Chondrocyte (in vitro differentiated cells): ENCODE measurements around the gene RASAL1. TPM values are rescaled to one million over a fixed set of nuclear protein-coding genes. Genes with fewer than 3 reads are reported as not detected.
A peak's percentile ranks its signal among the peaks of the same experiment; 100 is the strongest.

Experiments
- DNase-seq: peaks from one replicate; pipeline ENCODE4 v3.0.0; 2021; ENCODE audit warnings: mixed read lengths, low spot score
- H3K27ac Mint-ChIP-seq: one replicate; pipeline ENCODE4 v1.8.0; 2021; ENCODE audit warnings: mild to moderate bottlenecking, moderate library complexity, mixed read lengths; ENCODE audit not compliant: unreplicated experiment
- H3K27me3 Mint-ChIP-seq: 2 replicates; pipeline ENCODE4 v1.8.0; 2021; ENCODE audit warnings: low read depth, mixed read lengths
- H3K36me3 Mint-ChIP-seq: 2 replicates; pipeline ENCODE4 v1.8.0; 2021; ENCODE audit warnings: low read depth, mixed read lengths
- H3K4me1 Mint-ChIP-seq: 2 replicates; pipeline ENCODE4 v1.8.0; 2021; ENCODE audit warnings: low read depth, mild to moderate bottlenecking, mixed read lengths
- H3K4me3 Mint-ChIP-seq: one replicate; pipeline ENCODE4 v1.8.0; 2021; ENCODE audit warnings: mild to moderate bottlenecking, moderate library complexity, mixed read lengths; ENCODE audit not compliant: unreplicated experiment
- H3K9me3 Mint-ChIP-seq: 2 replicates; pipeline ENCODE4 v1.8.0; 2021; ENCODE audit warnings: low read depth, mixed read lengths
- CTCF ChIP-seq: fragments of 200-600 bp; sonication (generic); IDR thresholded peaks from 2 replicates; pipeline ENCODE4 v1.5.0; 2021; ENCODE audit warnings: antibody characterized with exemption, mild to moderate bottlenecking, moderate library complexity
- total RNA-seq: library from RNA; stranded (reverse); gene quantifications from 3 replicates; pipeline ENCODE4 v1.2.1, GENCODE V29; 2021

The RASAL1 gene
- total RNA-seq, 1 donor from 2014 or later = not detected

GRCh38 chr12:113057565-113058485 lies 77.7 kb downstream of the RASAL1 start:
- Mint-ChIP-seq H3K27me3 (peaks cover 39% of the 10 kb centered on the region), H3K9me3 (no peaks in the 10 kb centered on the region), H3K36me3 (peaks cover 2% of the 10 kb centered on the region), H3K27ac (no peak overlapping the region), H3K4me3 (no peak overlapping the region), H3K4me1 (peaks cover 2% of the 10 kb centered on the region)
- no peak for TF ChIP-seq CTCF
- DNase-seq = peak; percentile 88

- TF ChIP-seq CTCF = no peak
- no peaks in the 10 kb centered on the region for H3K9me3 Mint-ChIP-seq
- H3K4me3 Mint-ChIP-seq = peak within 1 kb of the TSS; percentile 52
- peak; percentile 80 for DNase-seq
- H3K4me1 Mint-ChIP-seq = peaks cover 2% of the 10 kb centered on the region
- H3K27me3 Mint-ChIP-seq = peaks cover 41% of the 10 kb centered on the region
- no peak within 1 kb of the TSS for H3K27ac Mint-ChIP-seq
- peaks cover 2% of the 10 kb centered on the region for H3K36me3 Mint-ChIP-seq
Observed at GRCh38 chr12:113056631-113057488, 78.7 kb downstream of the RASAL1 start, which contains the start of gene DTX1. DTX1 (plus strand) TSS chr12:113056730; CDS start chr12:113058193, 1,463 bp downstream.

- Mint-ChIP-seq H3K4me1 (peaks cover 2% of the 10 kb centered on the region), H3K27ac (no peak overlapping the region), H3K27me3 (peaks cover 46% of the 10 kb centered on the region), H3K4me3 (peak overlapping the region; percentile 52), H3K36me3 (peaks cover 2% of the 10 kb centered on the region), H3K9me3 (no peaks in the 10 kb centered on the region)
- no peak for TF ChIP-seq CTCF
- no peak for DNase-seq
Observed at GRCh38 chr12:113056381-113056630, 79.3 kb downstream of the RASAL1 start.

GRCh38 chr12:113055594-113056380 lies 79.8 kb downstream of the RASAL1 start:
- Mint-ChIP-seq H3K27ac (no peak overlapping the region), H3K36me3 (peaks cover 2% of the 10 kb centered on the region), H3K4me3 (peak overlapping the region; percentile 52), H3K27me3 (peaks cover 51% of the 10 kb centered on the region), H3K4me1 (peaks cover 2% of the 10 kb centered on the region), H3K9me3 (no peaks in the 10 kb centered on the region)
- peak; percentile 72 for DNase-seq
- no peak for TF ChIP-seq CTCF
